Ishikawa (cell line): ENCODE data around the gene GSTCD.

Experiments used
- CEBPB ChIP-seq: IDR thresholded peaks from 2 replicates; pipeline ENCODE4 v1.6.1; 2012
- EP300 ChIP-seq: IDR thresholded peaks from 2 replicates; pipeline ENCODE4 v1.6.1; 2012; ENCODE audit warnings: borderline replicate concordance
- RAD21 ChIP-seq: IDR thresholded peaks from 2 replicates; pipeline ENCODE4 v1.6.1; 2012; ENCODE audit warnings: low read depth
- TF ChIP-seq, protein P1 (sequence below): IDR thresholded peaks from 2 replicates; pipeline ENCODE4 v1.6.1; 2012
- TF ChIP-seq, protein P2 (sequence below): IDR thresholded peaks from 2 replicates; pipeline ENCODE4 v1.6.1; 2012; ENCODE audit warnings: low read depth, mild to moderate bottlenecking

DNA sequence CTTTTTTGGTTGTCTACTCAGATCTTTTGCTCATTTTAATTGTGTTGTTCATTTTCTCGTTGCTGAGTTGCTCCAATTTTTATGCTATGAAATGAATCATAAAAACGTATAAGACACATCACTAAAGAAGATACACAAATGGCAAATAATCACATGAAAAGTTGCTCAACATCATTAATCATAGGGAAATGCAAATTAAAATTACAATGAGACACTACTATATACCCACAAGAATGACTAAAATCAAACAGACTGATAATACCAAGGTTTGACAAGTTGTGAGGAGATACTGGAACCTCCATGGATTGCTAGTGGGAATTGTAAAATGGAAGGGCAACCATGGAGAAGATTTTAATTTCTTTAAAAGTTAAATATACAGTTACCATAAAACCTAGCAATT is 17.0 kb downstream of the GSTCD start:
- TF ChIP-seq, protein P1, sequence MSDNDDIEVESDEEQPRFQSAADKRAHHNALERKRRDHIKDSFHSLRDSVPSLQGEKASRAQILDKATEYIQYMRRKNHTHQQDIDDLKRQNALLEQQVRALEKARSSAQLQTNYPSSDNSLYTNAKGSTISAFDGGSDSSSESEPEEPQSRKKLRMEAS: no peak
- no peak for TF ChIP-seq EP300
- no peak for TF ChIP-seq RAD21
- no peak for TF ChIP-seq CEBPB
- TF ChIP-seq, protein P2, sequence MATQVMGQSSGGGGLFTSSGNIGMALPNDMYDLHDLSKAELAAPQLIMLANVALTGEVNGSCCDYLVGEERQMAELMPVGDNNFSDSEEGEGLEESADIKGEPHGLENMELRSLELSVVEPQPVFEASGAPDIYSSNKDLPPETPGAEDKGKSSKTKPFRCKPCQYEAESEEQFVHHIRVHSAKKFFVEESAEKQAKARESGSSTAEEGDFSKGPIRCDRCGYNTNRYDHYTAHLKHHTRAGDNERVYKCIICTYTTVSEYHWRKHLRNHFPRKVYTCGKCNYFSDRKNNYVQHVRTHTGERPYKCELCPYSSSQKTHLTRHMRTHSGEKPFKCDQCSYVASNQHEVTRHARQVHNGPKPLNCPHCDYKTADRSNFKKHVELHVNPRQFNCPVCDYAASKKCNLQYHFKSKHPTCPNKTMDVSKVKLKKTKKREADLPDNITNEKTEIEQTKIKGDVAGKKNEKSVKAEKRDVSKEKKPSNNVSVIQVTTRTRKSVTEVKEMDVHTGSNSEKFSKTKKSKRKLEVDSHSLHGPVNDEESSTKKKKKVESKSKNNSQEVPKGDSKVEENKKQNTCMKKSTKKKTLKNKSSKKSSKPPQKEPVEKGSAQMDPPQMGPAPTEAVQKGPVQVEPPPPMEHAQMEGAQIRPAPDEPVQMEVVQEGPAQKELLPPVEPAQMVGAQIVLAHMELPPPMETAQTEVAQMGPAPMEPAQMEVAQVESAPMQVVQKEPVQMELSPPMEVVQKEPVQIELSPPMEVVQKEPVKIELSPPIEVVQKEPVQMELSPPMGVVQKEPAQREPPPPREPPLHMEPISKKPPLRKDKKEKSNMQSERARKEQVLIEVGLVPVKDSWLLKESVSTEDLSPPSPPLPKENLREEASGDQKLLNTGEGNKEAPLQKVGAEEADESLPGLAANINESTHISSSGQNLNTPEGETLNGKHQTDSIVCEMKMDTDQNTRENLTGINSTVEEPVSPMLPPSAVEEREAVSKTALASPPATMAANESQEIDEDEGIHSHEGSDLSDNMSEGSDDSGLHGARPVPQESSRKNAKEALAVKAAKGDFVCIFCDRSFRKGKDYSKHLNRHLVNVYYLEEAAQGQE: no peak
